GM21447 (cell line): Measurements from ENCODE around the gene DTNA.
"Not testable (repeated sequence)": the region's sequence is repeated elsewhere in the genome, so short reads cannot be mapped to it uniquely, and the experiment has no call there.

Source experiments
- ATAC-seq: cut with Tn5 transposase; IDR thresholded peaks from one replicate; pipeline ENCODE4 v1.9.1; 2021; ENCODE audit not compliant: unreplicated experiment

DTNA gene

DNA sequence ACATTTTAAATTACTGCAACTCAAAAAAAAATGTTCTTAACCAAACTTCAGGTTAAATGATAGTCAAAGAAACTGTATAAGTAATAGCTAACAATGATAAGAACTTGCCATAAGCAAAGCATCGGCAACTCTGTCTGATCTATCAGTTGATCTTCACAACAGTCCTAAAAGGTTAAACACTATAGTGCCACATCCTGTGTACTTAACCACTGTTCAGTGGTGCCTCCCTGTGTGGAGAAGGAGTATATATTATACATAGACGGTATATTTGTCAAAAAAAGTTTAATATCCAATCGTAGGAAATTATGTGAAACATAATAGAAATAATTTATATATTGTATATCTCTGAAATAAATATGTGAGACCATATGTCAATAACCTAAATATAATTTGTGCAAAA is 13.0 kb downstream of the DTNA start:
- ATAC-seq = no peak

DNA sequence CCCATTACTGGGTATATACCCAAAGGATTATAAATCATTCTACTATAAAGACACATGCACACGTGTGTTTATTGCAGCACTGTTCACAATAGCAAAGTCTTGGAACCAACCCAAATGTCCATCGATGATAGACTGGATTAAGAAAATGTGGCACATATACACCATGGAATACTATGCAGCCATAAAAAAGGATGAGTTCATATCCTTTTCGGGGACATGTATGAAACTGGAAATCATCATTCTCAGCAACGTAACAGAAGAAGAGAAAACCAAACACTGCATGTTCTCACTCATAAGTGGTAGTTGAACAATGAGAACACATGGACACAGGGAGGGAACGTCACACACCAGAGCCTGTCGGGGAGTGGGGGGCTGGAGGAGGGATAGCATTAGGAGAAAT is 15.6 kb downstream of the DTNA start:
- ATAC-seq = not testable (repeated sequence)

DNA sequence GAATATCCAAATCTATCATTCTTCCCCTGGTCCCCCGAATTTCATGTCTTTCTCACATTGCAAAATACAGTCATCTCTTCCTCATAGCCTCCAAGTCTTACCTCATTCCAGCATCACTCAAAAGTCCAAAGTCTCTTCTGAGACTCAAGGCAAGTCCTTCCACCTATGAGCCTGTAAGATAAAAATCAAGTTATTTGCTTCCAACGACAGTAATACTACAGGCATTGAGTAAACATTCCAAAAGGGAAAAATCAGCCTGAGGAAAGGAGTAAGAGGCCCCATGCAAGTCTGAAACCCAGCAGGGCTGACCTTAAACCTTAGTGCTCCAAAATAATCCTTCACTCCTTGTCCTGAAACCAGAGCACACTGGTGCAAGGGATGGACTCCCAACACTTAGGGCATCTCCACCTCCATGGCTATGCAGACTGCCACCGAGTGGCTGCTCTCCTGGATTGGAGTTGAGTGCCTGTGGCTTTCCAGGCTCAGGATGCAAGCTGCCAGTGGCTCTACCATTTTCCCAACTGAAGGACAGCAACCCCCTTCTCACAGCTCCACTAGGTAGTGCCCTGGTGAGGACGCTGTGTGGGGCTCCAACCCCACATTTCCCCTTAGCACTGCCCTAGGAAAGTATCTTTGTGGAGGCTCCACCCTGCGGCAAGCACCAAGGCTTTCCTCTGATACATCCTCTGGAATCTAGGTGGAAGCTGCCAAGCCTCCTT is 16.3 kb downstream of the DTNA start:
- ATAC-seq = no peak

DNA sequence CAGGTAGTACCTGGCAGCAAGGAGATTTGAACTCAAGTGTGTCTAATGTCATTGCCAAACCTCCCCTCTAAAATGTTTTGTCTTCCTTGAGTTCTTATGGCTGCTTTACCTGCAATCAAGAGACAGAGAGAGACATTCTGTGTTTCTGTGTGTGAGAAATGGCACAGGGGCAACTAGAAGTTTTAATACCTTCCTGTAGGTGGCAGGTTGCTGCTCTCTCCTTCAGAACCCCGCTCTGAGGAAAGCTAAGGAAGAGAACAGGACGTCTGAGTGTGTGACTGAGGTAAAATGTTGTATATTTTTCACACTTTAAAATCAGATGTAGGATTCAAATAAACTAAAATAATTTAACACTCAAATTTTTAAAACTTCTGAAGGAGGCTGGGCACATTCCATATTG is 19.2 kb downstream of the DTNA start:
- ATAC-seq = no peak

DNA sequence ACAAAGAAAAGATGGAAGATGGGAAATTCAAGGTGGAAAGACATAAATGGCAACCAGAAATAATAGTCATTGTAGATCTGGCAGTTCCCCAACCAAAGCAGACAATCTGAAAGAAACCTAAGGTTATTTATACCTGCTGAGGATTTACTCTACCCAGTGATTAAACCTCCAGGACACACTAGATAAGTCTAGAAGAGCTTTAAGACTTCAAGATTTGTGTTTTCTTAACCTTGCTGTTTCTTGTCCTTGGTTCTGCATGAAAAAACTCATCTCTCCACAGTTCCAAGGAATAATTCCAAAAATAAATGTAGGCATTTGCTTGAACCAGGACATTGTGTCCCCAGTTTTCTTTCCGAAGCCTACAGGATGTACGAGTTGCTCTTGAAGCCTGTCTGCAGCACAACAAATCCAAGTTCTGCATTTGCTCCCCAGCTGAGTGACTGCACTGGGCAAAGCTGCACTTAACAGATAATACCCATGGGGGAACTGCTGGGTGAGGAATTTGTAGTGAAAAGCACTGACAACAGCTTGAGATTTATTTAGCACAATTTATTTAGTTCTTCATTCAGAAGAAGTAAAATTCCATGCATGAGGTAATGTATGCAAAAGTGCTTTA is 19.8 kb downstream of the DTNA start:
- no peak for ATAC-seq

DNA sequence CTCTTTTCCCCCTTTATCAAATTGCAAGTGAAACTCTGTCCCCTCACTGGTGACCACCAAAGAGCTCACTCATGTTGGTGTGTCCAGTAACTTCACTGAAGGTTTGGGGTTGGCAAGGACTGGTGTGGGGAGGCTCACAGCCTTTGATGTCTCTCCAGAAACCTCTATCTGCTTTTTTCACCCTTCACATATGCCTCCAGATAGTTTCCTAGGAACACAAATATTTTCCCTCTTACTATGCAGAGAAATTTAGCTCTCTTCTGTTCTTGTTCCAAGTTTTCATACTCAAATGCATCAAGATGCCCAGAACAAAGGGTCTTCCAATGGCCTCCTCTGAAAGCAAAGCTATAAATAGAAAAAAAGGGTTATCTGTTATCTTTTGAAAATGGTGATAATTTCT is 20.7 kb downstream of the DTNA start:
- no peak for ATAC-seq

DNA sequence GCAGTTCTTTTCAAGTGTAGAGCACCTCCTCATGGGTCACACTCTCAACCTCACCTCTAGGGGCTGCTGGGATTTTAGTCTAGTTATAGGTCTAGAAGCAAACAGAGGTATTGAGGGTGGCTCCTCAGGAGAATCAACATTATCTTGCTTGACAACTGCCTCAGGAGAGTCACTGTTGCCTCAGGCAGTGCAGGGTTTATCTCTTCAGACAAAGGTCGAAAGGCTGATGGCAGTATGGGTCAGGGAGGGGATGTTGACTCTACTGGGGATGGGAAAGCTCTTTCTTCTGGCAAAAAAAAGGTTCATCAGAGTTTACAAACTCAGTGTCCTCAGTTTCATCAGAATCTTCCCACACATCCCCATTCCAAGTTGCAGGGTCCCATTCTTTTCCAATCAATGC is 24.0 kb downstream of the DTNA start:
- no peak for ATAC-seq

DNA sequence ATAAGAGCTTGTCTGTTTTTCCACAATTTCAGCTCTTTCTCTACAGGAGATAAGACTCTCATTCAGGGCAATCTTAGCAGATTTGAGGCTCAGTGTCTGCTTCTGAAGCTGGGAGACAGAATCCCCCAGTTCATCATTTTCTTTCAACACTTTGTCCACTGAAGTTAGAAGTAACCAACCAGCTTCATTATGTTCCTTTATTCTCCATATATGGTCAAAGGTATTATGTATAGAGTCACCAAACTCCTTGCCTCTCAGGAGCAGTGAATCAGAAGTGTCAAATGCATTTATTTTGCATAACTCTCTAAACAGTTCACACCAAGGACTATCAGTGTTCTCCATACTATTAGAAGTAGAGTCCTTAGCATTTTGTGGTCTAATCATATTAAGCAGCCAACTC is 24.4 kb downstream of the DTNA start:
- not testable (repeated sequence) for ATAC-seq

DNA sequence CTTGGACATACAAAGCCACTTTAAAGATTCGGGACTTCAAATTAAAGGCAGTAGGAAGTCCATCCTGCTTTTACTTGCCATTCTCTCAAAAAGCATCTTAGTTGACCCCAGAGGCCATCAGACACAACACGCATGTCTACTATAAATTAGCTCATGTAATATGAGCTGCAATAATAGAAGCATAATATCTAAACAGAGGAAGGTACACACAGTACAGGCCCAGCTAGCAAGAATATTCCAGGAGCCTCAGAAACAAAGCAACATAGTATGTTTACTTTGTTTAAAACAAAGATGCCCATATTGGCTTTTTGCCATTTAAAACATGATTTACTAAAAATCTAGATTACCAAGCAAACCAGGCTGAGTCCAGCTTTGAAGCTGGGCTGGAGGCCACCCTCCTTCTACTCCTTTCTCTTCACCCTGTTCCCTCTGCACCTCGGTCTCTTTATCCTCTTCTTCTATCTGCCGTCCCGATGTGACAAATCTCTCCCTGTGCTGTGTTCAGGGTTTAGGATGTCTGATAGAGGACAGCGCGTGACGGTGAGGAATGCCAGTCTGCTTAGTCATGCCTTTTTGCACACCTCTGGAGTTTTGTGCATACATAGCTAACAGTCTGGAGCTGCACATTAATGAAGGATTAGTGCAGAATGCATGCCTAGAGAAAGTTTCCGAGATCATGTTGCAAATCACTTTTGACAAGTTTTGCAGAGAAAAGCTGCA is 28.2 kb downstream of the DTNA start:
- ATAC-seq = no peak

DNA sequence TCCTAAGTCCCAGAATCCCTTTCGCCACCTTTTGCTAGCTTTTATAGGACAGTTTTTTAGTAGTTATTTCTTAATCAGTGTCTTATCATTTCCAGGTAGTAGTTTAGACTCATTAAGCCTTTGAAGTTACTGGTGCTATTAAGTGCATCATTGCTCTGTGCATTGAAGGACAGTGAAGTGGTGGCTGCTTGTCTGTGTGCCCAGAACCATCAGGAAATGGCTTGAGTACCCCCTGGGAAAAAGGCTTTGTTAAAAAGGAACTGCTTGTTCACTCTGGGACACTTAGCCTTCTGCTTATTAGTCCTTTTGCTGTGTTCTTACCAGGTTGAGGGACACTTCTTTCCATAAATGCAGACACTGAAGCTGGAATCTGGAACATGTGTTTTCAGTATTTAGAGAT is 30.0 kb downstream of the DTNA start:
- no peak for ATAC-seq

DNA sequence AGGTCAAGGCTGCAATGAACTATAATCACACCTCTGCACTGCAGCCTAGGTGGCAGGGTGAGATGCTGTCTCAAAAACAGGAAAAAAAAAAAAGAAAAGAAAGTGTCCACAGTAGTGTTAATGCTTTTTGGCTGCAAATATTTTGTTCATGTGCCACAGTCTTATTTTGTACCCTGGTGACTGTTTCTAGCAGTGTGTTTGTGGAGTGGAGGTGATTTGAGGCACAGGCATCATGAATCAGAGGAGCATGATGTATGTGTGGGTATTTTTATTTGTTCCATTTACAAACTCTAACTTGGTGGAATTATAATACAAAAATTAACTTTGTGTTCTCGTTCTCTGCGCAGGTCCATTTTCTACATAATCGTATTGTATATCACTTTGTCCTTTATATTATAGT is 30.6 kb downstream of the DTNA start:
- ATAC-seq = no peak

DNA sequence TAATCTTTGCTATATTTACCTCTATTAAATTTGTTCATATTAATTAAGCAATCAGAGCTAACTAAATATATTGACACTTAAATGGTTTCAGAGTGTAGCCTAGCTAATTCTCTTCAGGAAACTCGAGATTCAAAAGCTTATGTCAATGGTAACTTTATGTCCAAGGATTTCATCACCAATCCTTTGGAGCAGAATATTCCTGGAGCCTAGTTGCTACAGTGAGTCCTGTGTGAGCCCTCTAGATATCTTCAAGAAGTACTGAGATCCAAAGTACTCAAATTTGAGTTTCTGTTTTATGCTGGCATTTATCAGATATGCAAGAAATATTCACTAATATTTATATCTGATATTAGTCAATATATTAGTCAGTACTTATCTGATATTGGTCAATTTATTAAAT is 31.3 kb downstream of the DTNA start:
- ATAC-seq = no peak

DNA sequence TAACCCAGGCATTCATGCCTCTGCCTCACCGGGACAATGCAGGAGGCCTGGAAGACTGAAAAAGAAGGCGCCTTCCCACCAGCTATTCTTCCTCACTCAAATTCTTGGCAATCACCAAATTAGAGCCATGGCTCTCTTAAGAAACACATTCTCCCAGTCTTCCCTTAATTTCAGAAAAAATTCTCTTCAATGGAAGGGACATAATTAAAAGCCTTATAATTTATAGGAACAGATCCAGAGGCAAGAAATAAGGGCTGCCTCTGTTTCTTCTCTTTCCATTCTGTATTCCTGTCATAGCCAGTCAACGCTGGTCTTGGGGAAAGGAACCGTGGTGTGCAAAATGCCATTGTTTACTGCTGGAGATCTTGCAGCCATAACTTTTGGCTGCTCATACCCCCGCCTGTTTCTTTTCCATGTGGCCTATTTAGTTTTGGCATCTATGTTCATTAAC is 32.8 kb downstream of the DTNA start:
- no peak for ATAC-seq

DNA sequence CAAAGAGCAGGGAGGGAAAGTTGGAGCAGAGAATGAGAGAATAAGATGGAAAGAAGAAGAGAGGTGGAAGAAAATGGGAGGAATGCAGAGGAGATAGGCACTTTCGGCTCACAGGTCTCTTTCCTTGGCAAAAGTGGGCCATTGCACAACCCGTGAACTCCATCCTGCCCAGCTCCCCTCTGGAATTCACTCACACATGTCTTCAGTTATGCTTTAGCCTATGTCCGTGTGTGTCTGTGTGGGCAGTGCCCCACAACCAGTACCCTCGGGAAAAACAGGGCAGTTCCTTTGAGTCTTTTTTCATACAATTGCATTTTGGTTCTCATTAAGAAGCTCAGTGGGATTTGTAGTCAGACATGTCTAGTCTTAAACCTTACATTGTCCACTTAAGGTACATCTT is 34.5 kb downstream of the DTNA start:
- ATAC-seq = no peak

DNA sequence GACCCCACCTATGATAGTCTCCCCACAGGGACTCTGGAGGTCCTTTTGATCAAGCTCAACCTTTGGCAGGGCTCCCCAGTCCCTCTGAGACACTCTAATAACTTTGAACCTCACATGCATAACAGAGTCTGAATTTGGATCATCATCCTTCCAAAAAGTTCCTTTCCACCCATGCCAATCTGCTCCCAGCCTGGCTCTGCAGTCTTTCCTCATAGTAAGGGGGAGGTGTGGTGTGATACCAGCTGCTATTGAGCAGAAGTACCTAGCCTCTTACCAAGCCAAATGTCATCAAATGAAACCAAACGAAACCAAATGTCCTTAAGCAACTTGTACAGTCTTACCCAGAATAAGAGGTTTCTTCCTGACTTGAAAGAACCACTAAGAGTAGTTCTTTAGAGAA is 36.5 kb downstream of the DTNA start:
- no peak for ATAC-seq

DNA sequence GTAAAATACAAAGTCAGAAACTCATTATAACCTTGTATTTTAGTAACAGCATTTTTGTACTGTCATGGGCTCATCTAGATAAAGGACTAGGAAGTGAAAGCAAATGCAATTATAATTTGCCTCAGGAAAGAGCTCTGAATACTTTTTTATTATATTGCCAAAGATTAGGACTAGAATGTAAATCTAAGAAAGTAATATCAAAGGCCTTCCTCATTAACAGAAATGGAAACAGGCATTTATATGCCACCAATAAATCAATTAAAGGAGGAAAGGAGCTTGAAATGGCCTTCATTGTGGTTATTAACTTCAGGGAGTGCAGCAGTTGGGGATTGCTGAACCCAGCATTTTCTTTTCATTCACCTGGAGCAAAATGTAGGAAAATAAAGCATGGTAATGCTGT is 39.6 kb downstream of the DTNA start:
- no peak for ATAC-seq

DNA sequence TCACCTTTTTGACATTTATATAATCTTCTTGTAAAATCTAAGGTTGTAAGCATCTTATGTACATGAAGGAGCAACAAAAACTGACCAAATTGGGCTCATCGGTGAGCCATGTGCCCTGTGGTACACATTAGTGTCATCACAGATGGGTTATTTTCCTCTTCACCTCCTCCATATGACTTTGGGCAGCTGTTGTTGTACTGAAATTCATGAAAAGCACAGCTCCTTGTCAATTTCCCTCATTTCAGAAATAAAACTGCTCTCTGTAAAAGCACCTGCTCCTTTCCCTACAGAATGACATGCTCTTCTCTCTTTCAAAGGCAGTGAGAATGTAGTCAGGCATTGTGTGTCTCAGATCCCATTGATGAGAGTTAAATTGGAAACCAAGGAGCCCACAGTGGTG is 42.0 kb downstream of the DTNA start:
- no peak for ATAC-seq

DNA sequence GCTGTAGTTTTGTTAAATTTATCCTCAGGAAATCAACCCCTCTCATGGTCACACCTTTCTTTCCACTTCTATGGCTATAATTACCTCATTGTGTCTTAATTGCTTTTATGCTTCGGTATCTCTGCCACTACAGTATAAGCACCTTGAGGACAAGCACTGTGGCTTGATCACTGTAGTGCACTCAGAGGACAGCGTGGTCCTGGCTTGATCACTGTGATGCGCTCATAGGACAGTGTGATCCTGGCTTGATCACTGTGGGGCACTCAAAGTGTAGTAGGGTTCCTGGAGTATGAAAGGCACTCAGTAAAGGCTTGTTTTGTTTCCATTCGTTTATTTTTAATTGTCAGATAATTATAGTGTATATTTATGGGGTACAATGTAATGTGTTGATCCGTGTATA is 44.2 kb downstream of the DTNA start:
- no peak for ATAC-seq

DNA sequence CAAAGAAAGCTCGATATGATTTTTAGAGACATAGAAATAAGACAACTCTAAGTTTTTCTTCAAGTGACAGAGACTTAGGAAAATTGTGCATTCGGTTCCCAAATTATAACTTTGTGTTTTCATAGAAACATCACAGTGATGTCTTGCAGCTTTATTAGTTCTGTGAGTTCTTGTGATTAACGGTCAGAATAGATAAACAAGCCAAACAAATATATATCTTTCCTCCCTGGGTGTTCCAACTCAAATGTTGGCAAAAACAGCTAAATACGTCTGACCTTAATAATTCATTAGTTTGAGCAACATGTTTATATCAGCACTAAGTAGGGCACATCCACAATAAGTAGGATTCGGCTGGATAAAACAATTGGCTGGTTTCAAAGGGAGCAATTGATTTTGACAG is 47.6 kb downstream of the DTNA start:
- no peak for ATAC-seq

DNA sequence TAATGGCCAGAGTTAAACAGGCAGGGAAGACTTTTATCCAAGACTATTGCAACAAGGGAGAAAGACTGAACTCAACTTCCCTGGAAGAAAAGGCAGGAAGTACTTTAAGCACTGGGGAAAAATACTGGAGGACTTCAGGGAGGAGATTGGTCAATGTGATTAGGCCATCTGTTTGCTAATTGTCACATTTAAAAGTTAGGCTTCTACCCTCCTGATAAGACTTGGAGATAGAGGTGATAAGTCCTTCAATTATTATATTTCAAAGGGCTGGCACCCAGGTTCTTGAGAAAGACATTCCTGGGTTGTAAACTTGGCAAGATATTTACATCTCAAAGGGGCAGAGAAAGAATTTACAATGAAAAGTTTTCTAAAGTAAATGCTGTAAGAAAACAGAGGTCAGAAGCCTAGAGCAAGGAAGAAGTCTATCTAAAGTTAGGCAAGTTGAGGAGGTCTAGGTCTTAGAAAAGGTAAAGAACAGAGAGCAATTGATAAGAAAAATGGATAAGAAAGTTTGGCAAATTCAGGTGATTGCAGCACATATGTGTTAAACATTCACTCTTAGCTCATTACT is 48.4 kb downstream of the DTNA start:
- ATAC-seq = no peak

DNA sequence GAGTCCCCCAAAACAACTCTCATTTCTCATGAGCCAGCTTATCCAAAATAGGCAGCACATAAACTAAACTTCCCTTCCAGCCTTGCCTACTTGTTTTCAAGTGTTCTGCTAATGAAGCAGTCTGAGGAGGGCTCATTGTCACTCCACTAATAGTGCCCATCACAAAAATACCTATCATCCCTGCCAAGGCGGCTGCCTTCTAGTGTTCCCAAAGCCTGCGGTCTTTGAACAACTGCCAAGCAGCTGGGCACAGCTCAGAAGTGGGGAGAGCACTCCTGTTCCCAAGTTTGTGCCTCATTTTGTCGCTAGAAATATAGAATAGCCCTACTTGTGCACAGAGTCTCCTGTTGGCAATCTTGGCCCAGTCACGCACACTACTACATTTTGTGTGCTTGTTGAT is 50.3 kb downstream of the DTNA start:
- no peak for ATAC-seq

DNA sequence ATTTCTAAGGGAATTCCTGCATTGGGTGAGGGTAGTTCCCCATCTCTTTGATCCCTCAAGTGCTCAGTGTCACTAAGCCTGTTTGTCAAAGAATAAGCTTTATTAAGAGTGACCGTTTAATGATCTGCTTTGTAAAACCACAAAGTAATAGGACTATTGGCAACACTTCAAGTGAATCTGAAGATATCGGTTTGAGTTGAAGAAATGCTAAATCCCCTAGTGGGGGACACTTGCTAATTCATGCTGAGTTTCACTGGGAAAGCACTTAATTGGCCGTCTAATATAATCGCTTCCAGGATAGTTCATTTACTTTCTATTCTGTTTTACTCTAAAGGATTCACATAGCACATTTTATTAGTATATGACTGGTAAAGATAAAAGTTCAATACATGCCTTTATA is 54.4 kb downstream of the DTNA start:
- ATAC-seq = no peak
